Measurements from ENCODE around the gene IL17B. TPM values are rescaled to one million over a fixed set of nuclear protein-coding genes. Genes with fewer than 3 reads are reported as not detected.

Gene IL17B
- total RNA-seq, 1 donor from 2014 or later = not detected

DNA sequence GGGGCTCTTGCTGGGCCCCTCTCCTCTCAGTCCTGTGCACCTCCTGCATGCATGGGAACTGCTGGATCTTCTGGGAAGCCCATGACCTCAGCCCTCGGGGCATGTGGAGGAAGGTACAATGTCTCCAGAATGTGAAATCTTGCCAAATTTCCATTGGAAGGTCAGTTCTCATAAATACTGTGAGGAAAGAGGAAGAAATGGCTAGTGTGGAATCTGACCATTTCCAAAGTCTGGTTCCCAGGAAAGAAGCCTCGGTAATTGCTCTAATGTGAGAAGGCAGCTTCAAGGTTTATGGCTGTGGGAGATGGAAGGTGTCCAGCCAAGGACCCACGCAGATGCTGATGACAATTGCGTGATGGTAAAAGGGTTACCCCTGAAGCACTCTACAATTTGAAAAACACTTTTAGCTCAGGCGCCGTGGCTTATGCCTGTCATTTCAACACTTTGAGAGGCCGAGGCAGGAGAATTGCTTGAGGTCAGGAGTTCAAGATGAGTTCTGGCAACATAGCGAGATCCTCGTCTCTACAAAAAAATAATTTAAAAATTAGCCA lies 8.1 kb upstream of the IL17B start:
- intact Hi-C loops (cut with micrococcal nuclease) = loop anchor here (5.0 kb wide), 1 partner anchor 35 kb away; no protein-coding TSS in a partner anchor
- H3K27ac ChIP-seq (replicated peaks) = peak overlapping the region; percentile 94
- peaks cover 3% of the 10 kb centered on the region for H3K9me3 ChIP-seq (replicated peaks)
- no peaks in the 10 kb centered on the region for H3K27me3 ChIP-seq (ENCODE audit: low read depth)
- TF ChIP-seq, protein P1, sequence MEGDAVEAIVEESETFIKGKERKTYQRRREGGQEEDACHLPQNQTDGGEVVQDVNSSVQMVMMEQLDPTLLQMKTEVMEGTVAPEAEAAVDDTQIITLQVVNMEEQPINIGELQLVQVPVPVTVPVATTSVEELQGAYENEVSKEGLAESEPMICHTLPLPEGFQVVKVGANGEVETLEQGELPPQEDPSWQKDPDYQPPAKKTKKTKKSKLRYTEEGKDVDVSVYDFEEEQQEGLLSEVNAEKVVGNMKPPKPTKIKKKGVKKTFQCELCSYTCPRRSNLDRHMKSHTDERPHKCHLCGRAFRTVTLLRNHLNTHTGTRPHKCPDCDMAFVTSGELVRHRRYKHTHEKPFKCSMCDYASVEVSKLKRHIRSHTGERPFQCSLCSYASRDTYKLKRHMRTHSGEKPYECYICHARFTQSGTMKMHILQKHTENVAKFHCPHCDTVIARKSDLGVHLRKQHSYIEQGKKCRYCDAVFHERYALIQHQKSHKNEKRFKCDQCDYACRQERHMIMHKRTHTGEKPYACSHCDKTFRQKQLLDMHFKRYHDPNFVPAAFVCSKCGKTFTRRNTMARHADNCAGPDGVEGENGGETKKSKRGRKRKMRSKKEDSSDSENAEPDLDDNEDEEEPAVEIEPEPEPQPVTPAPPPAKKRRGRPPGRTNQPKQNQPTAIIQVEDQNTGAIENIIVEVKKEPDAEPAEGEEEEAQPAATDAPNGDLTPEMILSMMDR (IDR thresholded peaks at IDR 0.05; ENCODE audit: borderline replicate concordance) = no peak
- no peaks in the 10 kb centered on the region for H3K36me3 ChIP-seq
- H3K4me3 ChIP-seq = no peak overlapping the region
- H3K4me1 ChIP-seq = peaks cover 86% of the 10 kb centered on the region
- DNase-seq = no peak

DNA sequence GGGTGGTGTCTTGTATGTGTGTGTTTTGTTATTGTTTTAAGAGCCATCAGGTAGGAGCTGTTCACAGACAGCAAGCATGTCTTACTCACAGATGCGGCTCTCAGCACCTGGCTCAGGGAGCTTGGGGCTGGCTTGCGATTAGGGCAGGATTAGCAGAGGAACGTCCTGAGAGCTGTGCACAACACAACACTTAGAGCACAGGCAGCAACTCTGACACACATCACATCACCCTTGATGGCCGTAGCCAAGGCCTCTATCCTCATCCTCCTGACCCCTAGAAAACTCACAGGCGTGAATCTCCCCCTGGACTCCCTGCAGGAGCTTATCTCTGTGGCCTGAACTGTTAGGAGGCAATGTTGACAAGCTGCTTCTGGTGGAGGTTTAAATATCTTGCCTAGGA lies 7.1 kb upstream of the IL17B start:
- Histone ChIP-seq H3K9me3 (replicated peaks) (peaks cover 3% of the 10 kb centered on the region), H3K36me3 (no peaks in the 10 kb centered on the region), H3K27ac (replicated peaks) (peak overlapping the region; percentile 94), H3K4me3 (no peak overlapping the region), H3K27me3 (ENCODE audit: low read depth) (no peaks in the 10 kb centered on the region), H3K4me1 (peaks cover 96% of the 10 kb centered on the region)
- DNase-seq = no peak
- intact Hi-C loops (cut with micrococcal nuclease) = loop anchor here (5.0 kb wide), 1 partner anchor 36 kb away; no protein-coding TSS in a partner anchor
- TF ChIP-seq, protein P1 (IDR thresholded peaks at IDR 0.05; ENCODE audit: borderline replicate concordance) = no peak

DNA sequence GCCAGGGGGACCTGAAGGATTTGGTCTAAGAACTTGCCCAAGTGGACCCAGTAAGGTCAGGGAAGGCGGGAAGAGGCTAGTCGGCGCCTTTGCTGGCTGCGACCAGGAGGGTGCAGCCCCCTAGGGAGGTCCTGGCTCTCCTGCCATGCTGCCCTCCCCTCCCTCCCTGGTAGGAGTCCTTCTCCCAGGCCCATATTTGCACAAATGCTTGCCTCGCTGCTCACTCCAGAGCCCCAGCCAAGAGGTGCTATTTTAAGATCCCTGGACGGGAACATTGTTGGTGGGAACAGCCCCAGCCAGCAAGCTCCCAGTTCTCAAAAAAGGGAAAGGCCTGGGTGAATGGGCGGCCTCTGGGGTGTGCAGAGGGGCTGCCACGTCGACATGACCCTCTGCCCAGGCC lies 4.3 kb upstream of the IL17B start:
- DNase-seq = peak; percentile 63
- Histone ChIP-seq H3K4me3 (peak overlapping the region; percentile 20), H3K9me3 (replicated peaks) (peaks cover 1% of the 10 kb centered on the region), H3K4me1 (peaks cover 80% of the 10 kb centered on the region), H3K27me3 (ENCODE audit: low read depth) (no peaks in the 10 kb centered on the region), H3K27ac (replicated peaks) (peak overlapping the region; percentile 94), H3K36me3 (no peaks in the 10 kb centered on the region)
- intact Hi-C loops (cut with micrococcal nuclease) = loop anchor here (2.0 to 5.0 kb wide), 2 partner anchors 47 to 184 kb away; no protein-coding TSS in a partner anchor
- TF ChIP-seq, protein P1 (IDR thresholded peaks at IDR 0.05; ENCODE audit: borderline replicate concordance) = no peak

DNA sequence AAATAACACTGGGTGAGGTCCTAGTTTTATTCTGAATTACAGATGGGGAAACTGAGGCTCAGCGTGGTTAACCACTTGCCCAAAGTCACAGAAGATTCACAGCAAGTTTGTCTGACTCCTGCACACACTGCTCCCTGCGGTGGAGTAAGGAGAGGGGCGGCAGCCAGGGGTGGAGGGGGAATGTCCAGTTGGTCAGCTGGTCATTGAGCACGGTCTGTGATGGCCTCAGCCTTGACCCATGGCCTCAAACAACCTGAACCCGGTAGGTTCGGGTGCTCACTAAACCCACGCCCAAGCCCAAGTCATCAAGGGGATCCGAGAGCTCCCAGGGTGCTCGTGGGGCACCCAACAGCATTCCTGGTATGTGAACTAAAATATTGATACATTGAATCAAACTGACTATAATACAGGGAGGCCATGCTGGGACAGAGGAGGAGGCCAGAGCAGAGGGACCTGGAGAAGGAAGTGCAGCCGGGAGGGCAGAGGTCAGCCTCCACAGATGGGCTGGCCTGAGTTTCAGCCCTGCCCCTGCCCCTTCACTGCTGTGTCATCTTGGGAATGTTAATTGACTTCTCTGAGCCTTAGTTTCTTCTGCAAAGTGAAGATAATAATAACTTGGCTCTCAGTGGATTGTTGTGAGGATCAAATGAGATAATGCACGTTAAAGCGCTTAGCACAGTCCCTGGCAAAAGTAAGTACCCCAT lies 3.6 kb upstream of the IL17B start:
- Histone ChIP-seq H3K36me3 (no peaks in the 10 kb centered on the region), H3K27ac (replicated peaks) (peak overlapping the region; percentile 94), H3K4me3 (peak overlapping the region; percentile 20), H3K4me1 (peaks cover 73% of the 10 kb centered on the region), H3K27me3 (ENCODE audit: low read depth) (no peaks in the 10 kb centered on the region), H3K9me3 (replicated peaks) (no peaks in the 10 kb centered on the region)
- intact Hi-C loops (cut with micrococcal nuclease) = loop anchor here (2.0 to 5.0 kb wide), 2 partner anchors 48 to 185 kb away; no protein-coding TSS in a partner anchor
- DNase-seq = no peak
- TF ChIP-seq, protein P1 (IDR thresholded peaks at IDR 0.05; ENCODE audit: borderline replicate concordance) = no peak

DNA sequence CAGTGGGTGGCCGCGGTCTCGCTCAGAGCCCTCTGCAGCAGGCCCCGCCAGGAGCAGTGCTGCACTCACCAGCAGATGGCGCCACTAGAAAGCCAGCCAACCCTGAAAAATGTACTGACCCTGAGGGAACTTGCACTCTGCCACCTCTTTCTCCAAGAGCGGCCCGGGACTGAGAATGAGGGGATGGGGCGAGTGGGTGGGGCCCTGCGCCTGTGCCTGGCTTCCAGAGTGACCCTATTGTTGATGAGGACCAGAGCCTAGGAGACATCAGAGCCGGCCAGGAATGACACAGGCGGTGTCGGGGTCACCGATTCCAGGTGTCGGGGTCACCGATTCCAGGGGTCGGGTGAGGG lies 2.9 kb upstream of the IL17B start:
- peak overlapping the region; percentile 20 for H3K4me3 ChIP-seq
- H3K4me1 ChIP-seq = peaks cover 65% of the 10 kb centered on the region
- H3K27ac ChIP-seq (replicated peaks) = peak overlapping the region; percentile 94
- no peaks in the 10 kb centered on the region for H3K27me3 ChIP-seq (ENCODE audit: low read depth)
- DNase-seq = peak; percentile 81
- TF ChIP-seq, protein P1 (IDR thresholded peaks at IDR 0.05; ENCODE audit: borderline replicate concordance) = peak; percentile 99
- no peaks in the 10 kb centered on the region for H3K9me3 ChIP-seq (replicated peaks)
- intact Hi-C loops (cut with micrococcal nuclease) = loop anchor here (2.0 to 5.0 kb wide), 2 partner anchors 49 to 185 kb away; no protein-coding TSS in a partner anchor
- no peaks in the 10 kb centered on the region for H3K36me3 ChIP-seq

Data from left ventricle myocardium inferior (tissue), 1 donor.